Body of pancreas (tissue), 4 donors: ENCODE data around the gene RAD54L.
"Not testable (repeated sequence)": the region's sequence is repeated elsewhere in the genome, so short reads cannot be mapped to it uniquely, and the experiment has no call there.

ENCODE experiments used
- CTCF ChIP-seq, 7 experiments: fragments of 450-650 bp in 4 of 7; fragments of 200-600 bp in 3 of 7; sonication (generic) in 3 of 7; IDR thresholded peaks; one replicate each; pipeline ENCODE4 v1.5.1; 2016 to 2019; ENCODE audit warnings: antibody characterized with exemption in 7 of 7
- POLR2A ChIP-seq, 3 donors: fragments of 450-650 bp; IDR thresholded peaks; one replicate each; pipeline ENCODE4 v1.6.1; 2016; ENCODE audit warnings: antibody characterized with exemption in 3 of 3, mild to moderate bottlenecking in 2 of 3

- TF ChIP-seq CTCF, POLR2A (IDR thresholded peaks at IDR 0.05): not testable (repeated sequence)
These were observed 8.7 kb upstream of the RAD54L start for GRCh38 chr1:46238865-46239264.
